ENCODE data around the gene SUMO2.

DNA sequence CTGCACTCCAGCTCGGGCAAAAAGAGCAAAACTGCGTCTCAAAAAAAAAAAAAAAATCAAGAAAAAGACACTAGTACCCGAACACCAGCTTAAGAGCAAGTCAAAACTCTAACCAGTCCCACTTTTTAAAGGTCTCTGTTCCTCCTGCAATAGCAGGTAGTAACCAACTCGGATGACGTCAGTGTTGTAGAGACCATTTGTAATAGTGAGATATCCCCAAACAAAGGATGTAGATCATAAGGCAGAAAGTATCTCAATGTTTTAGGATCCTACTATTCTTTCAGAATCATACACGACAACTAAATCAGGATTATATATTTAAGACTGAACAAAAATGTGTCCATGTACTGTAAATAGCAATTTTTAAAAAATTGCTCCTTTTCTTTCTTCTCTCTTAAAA is 30.8 kb downstream of the SUMO2 start:
- TF ChIP-seq POLR2AphosphoS5 (IDR thresholded peaks at IDR 0.05; ENCODE audit: low read depth, low read length): no peak
- no peak for TF ChIP-seq POU2F2 (IDR thresholded peaks at IDR 0.05; ENCODE audit: low read depth, low read length)
- no peak for TF ChIP-seq POLR2A (IDR thresholded peaks at IDR 0.05; ENCODE audit: low read depth, low read length)
- TF ChIP-seq SPI1 (IDR thresholded peaks at IDR 0.05; ENCODE audit: low read depth, low read length): no peak
- no peak for TF ChIP-seq TAF1 (IDR thresholded peaks at IDR 0.05; ENCODE audit: low read depth, low read length)
